ENCODE measurements around the gene KRT36. TPM values are rescaled to one million over a fixed set of nuclear protein-coding genes. Genes with fewer than 3 reads are reported as not detected.

The KRT36 gene
- total and polyA plus RNA-seq, 2 of the 8 experiments (the other 6 are each of a cell fraction or from before 2014, with no cell fraction given) = not detected

DNA sequence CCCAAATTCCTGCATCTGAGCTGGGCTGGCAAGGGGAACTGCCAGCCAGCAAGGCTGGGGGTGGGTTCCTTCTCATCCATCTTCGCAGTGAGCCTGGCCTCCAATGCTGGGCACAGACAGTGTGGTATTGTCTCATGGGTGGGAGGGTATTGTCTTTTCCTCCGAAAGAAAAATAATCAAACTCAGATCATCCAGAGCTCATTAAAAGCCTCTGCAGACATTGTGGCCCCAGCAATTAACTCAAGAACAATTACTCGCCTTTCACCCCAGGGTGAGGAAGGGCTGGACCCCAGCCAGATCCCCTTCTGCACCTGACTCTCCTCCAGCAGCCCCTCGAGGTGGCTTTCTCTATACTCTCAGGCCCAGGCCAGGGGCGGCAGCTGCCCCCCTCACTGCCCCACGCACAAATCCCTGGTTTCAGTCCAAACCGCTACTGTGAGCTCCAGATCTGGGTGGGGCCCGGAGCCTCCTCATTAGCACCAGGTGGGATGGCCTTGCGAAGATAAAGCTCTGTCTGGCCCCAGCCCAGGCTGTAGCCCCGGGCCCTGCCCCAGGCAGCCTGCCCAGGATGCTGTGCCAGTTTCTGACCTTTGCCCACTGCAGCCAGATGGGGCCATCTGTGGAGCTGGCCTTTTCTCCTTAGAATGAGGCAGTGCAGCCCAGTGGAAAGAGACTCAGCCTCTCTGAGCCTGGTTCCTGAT, 31.3 kb upstream of the KRT36 start:
- Histone ChIP-seq H2BK5ac (ENCODE audit: low read depth, low read length) (0 out of 2 replicates have a peak overlapping the region, but pooled peaks have one; percentile 35), H3K27me3 (replicated peaks in 1 of 4; ENCODE audit: control insufficient read depth in 3 of 4, extremely low read depth in 1 of 4, insufficient read depth in 3 of 4, low read length in 3 of 4) (no peaks in the 10 kb centered on the region), H3K9ac (replicated peaks in 1 of 4; ENCODE audit: extremely low read depth in 1 of 4, low read depth in 3 of 4, low read length in 3 of 4) (no peak overlapping the region), H2AFZ (ENCODE audit: low read length) (no peak overlapping the region), H4K5ac (ENCODE audit: insufficient read length, low read depth, low read length) (no peak overlapping the region), H3K4me1 (replicated peaks in 1 of 4; ENCODE audit: control insufficient read depth in 3 of 4, insufficient read depth in 4 of 4, low read length in 3 of 4) (peaks cover 0 to 16% (median 10%) of the 10 kb centered on the region in 4 experiments; a peak in 6 of 7 replicates), H3K23me2 (ENCODE audit: low read depth, low read length) (no peaks in the 10 kb centered on the region; the same call in 1 of the 2 replicates), H2AK5ac (ENCODE audit: low read depth, low read length) (no peak overlapping the region), H3K23ac (ENCODE audit: insufficient read length) (no peak overlapping the region), H2BK12ac (ENCODE audit: low read depth, low read length) (0 out of 2 replicates have a peak overlapping the region, but pooled peaks have one; percentile 50), H3K79me1 (ENCODE audit: low read depth, low read length) (peaks cover 2% of the 10 kb centered on the region; the same call in 1 of the 2 replicates), H4K8ac (ENCODE audit: extremely low read depth, insufficient read depth, low read length) (no peak overlapping the region), H3K18ac (ENCODE audit: extremely low read depth, low read length) (peak overlapping the region; percentile 71; the same call in 1 of the 2 replicates), H3K4me2 (ENCODE audit: insufficient read depth in 1 of 2, low read depth in 2 of 2, low read length in 2 of 2) (no peak overlapping the region), H3K14ac (ENCODE audit: insufficient read length) (no peak overlapping the region), H2BK20ac (ENCODE audit: low read length) (no peak overlapping the region), H3K4me3 (ENCODE audit: extremely low read depth in 1 of 4, insufficient read depth in 2 of 4, low read depth in 3 of 4, low read length in 4 of 4) (no peak overlapping the region), H2BK15ac (ENCODE audit: low read length) (0 out of 2 replicates have a peak overlapping the region, but pooled peaks have one; percentile 46), H4K91ac (replicated peaks; ENCODE audit: insufficient read length, low read length) (no peak overlapping the region), H3K36me3 (ENCODE audit: control insufficient read depth in 2 of 4, insufficient read depth in 4 of 4, low read length in 3 of 4) (peaks cover 12 to 31% (median 19%) of the 10 kb centered on the region in 4 experiments), H3K79me2 (ENCODE audit: control insufficient read depth in 1 of 2, insufficient read depth in 2 of 2, low read length in 2 of 2) (no peaks in the 10 kb centered on the region), H3K56ac (replicated peaks; ENCODE audit: insufficient read length, low read depth, low read length) (no peak overlapping the region), H2BK120ac (replicated peaks; ENCODE audit: low read depth, low read length) (no peak overlapping the region), H4K20me1 (replicated peaks in 1 of 2; ENCODE audit: control insufficient read depth in 1 of 2, insufficient read depth in 2 of 2, low read length in 2 of 2) (peaks cover 3 to 8% of the 10 kb centered on the region in 2 experiments), H3K27ac (ENCODE audit: low read depth, low read length) (no peak overlapping the region), H3K9me3 (ENCODE audit: insufficient read depth in 2 of 2, low read depth in 1 of 2, low read length in 1 of 2) (no peaks in the 10 kb centered on the region), H3K4ac (replicated peaks; ENCODE audit: insufficient read length, low read depth, low read length) (peak overlapping the region; percentile 16)
- ChIA-PET CTCF (ENCODE audit: partially characterized antibody) (interaction anchor here (0.6 to 2.3 kb wide), 12 partner anchors 12 to 612 kb away, joined by 3 to 9 read pairs (median 4); partner anchors contain the start of gene KRT9), POLR2A (ENCODE audit: partially characterized antibody) (interaction anchor here (0.8 to 11.0 kb wide), 8 partner anchors 8 to 145 kb away, joined by 3 to 293 read pairs (median 6); partner anchors contain the start of genes KRT19 and KRT35)
- DNase-seq (ENCODE audit: low read depth in 1 of 2, low spot score in 2 of 2) = no peak
- no peak for FAIRE-seq
- 88% methylated on average over 10 of the region's 10 CpGs; no CpG with 5 or more reads in 1 of the 2 experiments for WGBS, 2 experiments (ENCODE audit: extremely low coverage in 1 of 2, insufficient coverage in 1 of 2, insufficient read length in 1 of 2, insufficient replicate concordance in 2 of 2, low coverage in 1 of 2, low lambda C conversion rate in 2 of 2, missing lambda C conversion rate in 1 of 2)
- TF ChIP-seq, protein P1, sequence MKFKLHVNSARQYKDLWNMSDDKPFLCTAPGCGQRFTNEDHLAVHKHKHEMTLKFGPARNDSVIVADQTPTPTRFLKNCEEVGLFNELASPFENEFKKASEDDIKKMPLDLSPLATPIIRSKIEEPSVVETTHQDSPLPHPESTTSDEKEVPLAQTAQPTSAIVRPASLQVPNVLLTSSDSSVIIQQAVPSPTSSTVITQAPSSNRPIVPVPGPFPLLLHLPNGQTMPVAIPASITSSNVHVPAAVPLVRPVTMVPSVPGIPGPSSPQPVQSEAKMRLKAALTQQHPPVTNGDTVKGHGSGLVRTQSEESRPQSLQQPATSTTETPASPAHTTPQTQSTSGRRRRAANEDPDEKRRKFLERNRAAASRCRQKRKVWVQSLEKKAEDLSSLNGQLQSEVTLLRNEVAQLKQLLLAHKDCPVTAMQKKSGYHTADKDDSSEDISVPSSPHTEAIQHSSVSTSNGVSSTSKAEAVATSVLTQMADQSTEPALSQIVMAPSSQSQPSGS (IDR thresholded peaks at IDR 0.05; ENCODE audit: low read length) = no peak
- TF ChIP-seq, protein P2, sequence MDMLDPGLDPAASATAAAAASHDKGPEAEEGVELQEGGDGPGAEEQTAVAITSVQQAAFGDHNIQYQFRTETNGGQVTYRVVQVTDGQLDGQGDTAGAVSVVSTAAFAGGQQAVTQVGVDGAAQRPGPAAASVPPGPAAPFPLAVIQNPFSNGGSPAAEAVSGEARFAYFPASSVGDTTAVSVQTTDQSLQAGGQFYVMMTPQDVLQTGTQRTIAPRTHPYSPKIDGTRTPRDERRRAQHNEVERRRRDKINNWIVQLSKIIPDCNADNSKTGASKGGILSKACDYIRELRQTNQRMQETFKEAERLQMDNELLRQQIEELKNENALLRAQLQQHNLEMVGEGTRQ (IDR thresholded peaks at IDR 0.05; ENCODE audit: low read length) = no peak
- TF ChIP-seq KDM5A (IDR thresholded peaks at IDR 0.05; ENCODE audit: low read length) (no peak), PHF8 (conservative IDR thresholded peaks at IDR 0.05; ENCODE audit: low read depth, low read length) (no peak), RAD21 (IDR thresholded peaks at IDR 0.05 in 1 of 2, conservative IDR thresholded peaks at IDR 0.05 in 1 of 2; ENCODE audit: low read depth in 2 of 2, low read length in 2 of 2) (no peak), BRCA1 (IDR thresholded peaks at IDR 0.05; ENCODE audit: low read depth, low read length) (no peak)
- TF ChIP-seq, protein P3, sequence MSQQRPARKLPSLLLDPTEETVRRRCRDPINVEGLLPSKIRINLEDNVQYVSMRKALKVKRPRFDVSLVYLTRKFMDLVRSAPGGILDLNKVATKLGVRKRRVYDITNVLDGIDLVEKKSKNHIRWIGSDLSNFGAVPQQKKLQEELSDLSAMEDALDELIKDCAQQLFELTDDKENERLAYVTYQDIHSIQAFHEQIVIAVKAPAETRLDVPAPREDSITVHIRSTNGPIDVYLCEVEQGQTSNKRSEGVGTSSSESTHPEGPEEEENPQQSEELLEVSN (IDR thresholded peaks at IDR 0.05) = no peak
